ENCODE results near the gene ATP8A2.

DNA sequence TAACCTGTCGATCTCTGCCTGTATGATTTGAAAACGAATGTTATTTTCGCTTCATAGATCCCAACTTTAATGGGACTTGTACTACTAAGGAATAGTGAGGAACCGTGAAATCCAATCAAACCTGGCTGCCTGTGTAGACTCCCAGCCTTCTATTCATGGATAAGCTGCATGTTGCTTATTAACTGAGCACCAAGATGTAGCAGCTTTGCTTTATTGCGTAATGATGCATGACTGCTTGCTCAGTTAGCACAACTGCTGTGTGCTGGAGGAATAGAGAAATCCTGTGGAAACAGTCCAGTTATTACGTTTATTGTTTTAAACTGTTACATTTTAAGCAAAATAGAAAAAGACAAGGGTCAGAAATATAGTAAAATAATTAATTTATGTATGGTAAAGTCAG, 571.9 kb downstream of the ATP8A2 start:
- no peak for TF ChIP-seq POLR2A (IDR thresholded peaks at IDR 0.05; ENCODE audit: extremely low read depth, insufficient read length)
- TF ChIP-seq, protein P1, sequence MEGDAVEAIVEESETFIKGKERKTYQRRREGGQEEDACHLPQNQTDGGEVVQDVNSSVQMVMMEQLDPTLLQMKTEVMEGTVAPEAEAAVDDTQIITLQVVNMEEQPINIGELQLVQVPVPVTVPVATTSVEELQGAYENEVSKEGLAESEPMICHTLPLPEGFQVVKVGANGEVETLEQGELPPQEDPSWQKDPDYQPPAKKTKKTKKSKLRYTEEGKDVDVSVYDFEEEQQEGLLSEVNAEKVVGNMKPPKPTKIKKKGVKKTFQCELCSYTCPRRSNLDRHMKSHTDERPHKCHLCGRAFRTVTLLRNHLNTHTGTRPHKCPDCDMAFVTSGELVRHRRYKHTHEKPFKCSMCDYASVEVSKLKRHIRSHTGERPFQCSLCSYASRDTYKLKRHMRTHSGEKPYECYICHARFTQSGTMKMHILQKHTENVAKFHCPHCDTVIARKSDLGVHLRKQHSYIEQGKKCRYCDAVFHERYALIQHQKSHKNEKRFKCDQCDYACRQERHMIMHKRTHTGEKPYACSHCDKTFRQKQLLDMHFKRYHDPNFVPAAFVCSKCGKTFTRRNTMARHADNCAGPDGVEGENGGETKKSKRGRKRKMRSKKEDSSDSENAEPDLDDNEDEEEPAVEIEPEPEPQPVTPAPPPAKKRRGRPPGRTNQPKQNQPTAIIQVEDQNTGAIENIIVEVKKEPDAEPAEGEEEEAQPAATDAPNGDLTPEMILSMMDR (IDR thresholded peaks at IDR 0.05; ENCODE audit: low read depth, low read length) = no peak
- TF ChIP-seq, protein P2, sequence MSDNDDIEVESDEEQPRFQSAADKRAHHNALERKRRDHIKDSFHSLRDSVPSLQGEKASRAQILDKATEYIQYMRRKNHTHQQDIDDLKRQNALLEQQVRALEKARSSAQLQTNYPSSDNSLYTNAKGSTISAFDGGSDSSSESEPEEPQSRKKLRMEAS (IDR thresholded peaks at IDR 0.05; ENCODE audit: low read depth, low read length) = peak; percentile 41; the same call in 1 of the 2 replicates

Measured in NB4 (cell line).